GM19025 (cell line): ENCODE measurements around the gene PLEKHG4B.
"Not testable (repeated sequence)": the region's sequence is repeated elsewhere in the genome, so short reads cannot be mapped to it uniquely, and the experiment has no call there.

Source experiments
- ATAC-seq: cut with Tn5 transposase; IDR thresholded peaks from one replicate; pipeline ENCODE4 v1.9.1; 2021; ENCODE audit warnings: mild to moderate bottlenecking, low read depth, moderate library complexity; ENCODE audit not compliant: unreplicated experiment

PLEKHG4B gene

GRCh38 chr5:217494-218456 lies 125.8 kb downstream of the PLEKHG4B start, which contains the start of the genes CCDC127 and SDHA:
CCDC127 (minus strand) TSS chr5:218153; CDS start chr5:216849, 1,304 bp downstream.
SDHA (plus strand) TSS chr5:218320; CDS start chr5:218356, 36 bp downstream.
- ATAC-seq, result peak; percentile 79

DNA sequence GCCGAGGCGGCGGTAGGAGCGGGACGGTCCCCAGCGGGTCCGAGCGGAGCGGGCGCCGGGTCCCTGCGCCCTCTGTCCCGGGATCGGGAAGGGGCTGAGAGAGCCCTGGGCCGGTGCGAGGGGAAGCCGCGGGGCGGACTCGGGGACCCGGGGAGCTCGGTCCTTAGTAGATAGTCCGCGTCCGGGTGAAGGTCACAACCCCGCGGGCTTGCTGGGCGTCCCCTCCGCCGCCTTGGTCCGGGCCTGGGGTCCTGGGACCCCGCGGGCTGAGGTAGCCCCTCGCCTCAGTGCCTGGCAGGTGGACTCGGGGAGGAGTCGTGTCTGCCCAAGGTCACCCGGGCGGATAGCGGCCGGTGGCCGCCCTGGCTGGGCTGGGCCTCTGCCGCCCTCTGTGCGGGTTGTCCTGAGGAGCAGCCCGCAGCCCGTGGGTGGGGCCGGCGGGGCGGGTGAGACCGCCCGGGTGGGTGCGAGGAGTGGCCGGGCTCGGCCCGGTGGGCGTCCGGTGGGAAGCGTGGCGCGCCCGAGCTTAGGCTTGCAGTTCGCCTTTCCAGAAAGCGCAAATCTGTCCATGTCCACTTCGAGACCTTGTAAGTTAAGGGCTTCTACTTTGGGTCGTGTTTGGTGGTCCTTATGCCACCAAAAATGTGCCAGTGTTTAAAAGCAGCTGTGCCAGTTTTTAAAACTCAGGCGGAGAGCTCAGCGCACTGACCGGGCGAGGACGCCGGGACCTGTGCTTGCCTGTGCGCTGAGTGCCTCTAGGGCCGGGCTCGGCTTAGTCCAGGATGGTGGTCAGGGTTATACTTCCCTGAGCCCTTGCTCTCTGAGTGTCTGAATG lies 126.7 kb downstream of the PLEKHG4B start:
- ATAC-seq, result peak; percentile 21

DNA sequence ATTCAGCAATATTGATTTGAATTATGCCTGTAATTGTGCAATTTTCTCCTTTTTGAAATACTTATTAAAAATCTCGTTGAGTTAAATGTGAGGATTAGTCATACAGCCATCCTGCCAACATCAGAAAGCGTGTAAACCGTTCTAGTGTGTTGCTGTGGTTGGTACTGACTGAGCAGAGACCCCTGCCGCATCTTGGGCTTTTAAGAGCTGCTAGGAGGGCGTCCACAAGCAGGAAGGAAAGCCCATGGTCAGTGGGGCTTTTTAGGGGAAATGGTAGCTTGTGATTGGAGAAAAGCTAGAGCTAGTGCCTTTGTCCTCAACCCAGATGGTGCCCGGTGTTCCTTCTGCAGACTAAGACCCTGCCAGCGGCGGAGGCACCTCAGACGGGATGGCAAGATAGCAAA lies 127.5 kb downstream of the PLEKHG4B start:
- no peak for ATAC-seq

DNA sequence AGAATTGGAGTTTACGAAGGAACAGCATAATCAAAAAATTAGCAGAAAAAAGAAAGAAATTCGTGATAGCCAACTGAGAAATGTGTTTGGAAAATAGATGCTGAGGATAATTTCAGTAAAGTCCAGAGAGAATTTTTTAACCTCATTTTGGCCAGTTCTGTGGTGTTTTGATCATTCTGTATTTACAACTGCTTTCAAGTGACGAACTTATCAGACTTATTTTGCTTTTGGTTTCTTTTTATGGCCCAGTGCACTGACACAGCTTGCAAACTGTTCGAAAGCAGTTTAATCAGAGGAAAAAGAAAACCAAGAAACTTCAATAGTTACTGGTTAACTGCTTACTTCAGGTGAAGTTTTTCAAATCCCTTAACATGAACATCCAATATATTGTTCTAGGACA lies 128.0 kb downstream of the PLEKHG4B start:
- ATAC-seq, result no peak

DNA sequence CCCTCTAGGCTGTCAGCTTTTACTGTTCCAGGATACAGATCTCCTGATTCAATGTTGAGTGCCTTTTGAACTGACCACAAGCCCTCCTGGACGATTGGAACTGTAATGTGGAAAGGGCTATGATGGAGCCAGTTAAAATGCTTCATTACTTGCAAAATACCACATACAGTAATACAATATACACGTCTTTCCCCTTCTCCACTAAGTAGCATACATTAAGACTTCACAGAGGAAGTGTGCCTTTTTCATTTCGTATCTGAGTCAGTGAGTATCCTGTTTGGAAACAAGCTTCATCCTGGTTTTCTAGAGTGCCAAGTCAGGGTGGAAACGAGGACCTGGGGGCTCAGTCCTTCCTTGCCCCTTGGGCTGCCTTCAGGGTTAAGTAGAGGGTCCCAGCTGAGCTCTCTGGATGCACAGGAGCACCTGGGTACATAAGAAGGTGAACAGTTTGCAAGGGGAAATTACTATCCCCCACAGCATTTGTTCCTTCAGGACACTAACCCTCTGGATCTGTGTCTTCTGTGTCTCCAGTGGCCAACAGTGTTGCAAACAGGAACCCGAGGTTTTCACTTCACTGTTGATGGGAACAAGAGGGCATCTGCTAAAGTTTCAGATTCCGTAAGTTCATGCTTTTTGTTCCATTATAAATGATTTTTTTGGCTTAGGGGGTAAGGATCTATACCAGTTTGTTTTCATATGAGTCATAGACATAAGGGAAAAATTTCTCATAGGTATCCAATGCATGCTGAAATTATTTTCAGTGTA lies 131.2 kb downstream of the PLEKHG4B start:
- not testable (repeated sequence) for ATAC-seq

DNA sequence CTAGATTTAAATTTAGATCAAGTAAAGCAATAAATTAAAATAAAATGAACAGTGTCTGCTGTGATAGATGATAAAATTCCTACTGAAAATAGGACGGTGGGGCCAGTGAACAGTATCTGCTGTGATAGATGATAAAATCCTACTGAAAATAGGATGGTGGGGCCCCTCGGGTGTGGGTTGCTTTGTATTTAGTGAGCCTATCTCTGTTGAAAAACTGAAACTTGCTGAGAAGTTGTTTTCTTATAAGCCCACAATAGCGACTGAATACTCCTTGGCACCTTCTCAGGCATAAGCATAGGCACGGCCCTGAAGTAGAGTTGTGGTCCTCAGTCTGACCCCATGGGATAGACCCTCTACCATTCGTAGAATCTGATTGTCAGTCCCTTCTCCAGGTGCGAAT lies 131.8 kb downstream of the PLEKHG4B start:
- ATAC-seq, result no peak

DNA sequence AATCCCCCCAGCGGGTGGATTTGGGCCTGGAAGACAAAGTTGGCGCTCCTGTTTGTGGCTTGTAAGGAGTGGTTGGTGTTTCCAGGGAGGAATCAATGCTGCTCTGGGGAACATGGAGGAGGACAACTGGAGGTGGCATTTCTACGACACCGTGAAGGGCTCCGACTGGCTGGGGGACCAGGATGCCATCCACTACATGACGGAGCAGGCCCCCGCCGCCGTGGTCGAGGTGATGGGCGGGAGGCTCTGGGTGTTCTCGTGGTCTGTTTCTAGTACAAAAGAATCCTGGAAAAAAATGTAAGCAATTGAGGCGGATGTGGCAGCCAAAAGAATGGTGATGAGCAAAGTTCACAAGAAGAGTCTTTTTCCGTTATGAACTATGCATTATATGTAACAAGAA lies 133.4 kb downstream of the PLEKHG4B start:
- no peak for ATAC-seq

- not testable (repeated sequence) for ATAC-seq
These were observed 135.4 kb downstream of the PLEKHG4B start for GRCh38 chr5:227375-227774.

- ATAC-seq, result no peak
These were observed 136.9 kb downstream of the PLEKHG4B start for GRCh38 chr5:228886-229285.

- ATAC-seq, result no peak
These were observed 138.7 kb downstream of the PLEKHG4B start for GRCh38 chr5:230711-231110.

DNA sequence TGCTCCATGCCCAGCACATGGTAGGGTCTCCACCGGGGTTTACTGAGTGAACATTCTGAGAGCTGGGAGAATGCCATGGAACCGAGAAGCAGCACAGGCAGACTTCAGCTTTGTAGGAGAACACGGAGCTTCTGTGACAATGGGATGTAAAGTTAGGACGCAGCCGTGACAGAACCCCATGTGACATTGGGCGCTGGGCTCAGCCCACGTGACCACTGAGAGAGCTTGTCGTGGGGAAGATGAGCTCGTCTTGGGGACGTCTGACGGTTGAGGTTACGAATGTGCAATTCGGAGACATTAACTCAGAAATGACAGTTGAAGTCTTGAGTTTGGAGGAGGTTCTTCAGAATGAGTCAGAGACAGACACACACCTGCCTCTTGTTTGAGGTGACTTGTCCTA lies 139.7 kb downstream of the PLEKHG4B start:
- ATAC-seq, result no peak

DNA sequence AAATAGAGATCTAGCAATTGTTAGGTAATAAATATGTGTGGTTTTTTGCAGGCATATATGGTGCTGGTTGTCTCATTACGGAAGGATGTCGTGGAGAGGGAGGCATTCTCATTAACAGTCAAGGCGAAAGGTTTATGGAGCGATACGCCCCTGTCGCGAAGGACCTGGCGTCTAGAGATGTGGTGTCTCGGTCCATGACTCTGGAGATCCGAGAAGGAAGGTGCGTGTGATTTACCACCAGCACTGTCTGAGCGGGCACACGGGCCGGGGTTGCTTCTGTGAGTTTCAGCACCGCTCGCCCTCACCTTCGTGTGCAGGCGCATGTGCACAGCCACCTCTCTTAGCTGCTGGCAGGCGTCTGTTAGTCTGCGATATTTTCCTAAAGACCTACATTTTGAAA lies 141.5 kb downstream of the PLEKHG4B start:
- not testable (repeated sequence) for ATAC-seq

- no peak for ATAC-seq
These were observed 142.5 kb downstream of the PLEKHG4B start for GRCh38 chr5:234450-234849.

GRCh38 chr5:235527-235926 lies 143.6 kb downstream of the PLEKHG4B start:
- ATAC-seq, result not testable (repeated sequence)

GRCh38 chr5:237931-238330 lies 146.0 kb downstream of the PLEKHG4B start:
- ATAC-seq, result not testable (repeated sequence)
